Activated CD4-positive, alpha-beta memory T cell treated with anti-CD3 and anti-CD28 coated beads, Interleukin-2, amount 10 ng/mL, durations not matched to agents 7 days and 5 days (primary cell): ENCODE results near the gene HEXB. TPM values are rescaled to one million over a fixed set of nuclear protein-coding genes. Genes with fewer than 3 reads are reported as not detected.
"Not testable (repeated sequence)": the region's sequence is repeated elsewhere in the genome, so short reads cannot be mapped to it uniquely, and the experiment has no call there.

ENCODE experiments used
- CTCF ChIA-PET: fragments of 350-600 bp; sonication (Branson Sonifier 250); formaldehyde crosslinking; loops from one replicate; lab custom pipeline; 2021; ENCODE audit warnings: antibody characterized with exemption, inconsistent platforms; lab: Charles Lee
- POLR2A ChIA-PET: fragments of 350-600 bp; sonication (Branson Sonifier 250); formaldehyde crosslinking; loops from one replicate; lab custom pipeline; 2021; ENCODE audit warnings: antibody characterized with exemption; lab: Charles Lee
- DNase-seq: peaks from one replicate; pipeline ENCODE4 v3.0.0-alpha.2; 2020
- H3K27ac Mint-ChIP-seq: one replicate; pipeline ENCODE4 v1.8.0; 2021; ENCODE audit warnings: mild to moderate bottlenecking, mixed read lengths
- H3K27me3 Mint-ChIP-seq: one replicate; pipeline ENCODE4 v1.8.0; 2021; ENCODE audit warnings: mixed read lengths
- H3K36me3 Mint-ChIP-seq: one replicate; pipeline ENCODE4 v1.8.0; 2021; ENCODE audit warnings: low read depth, mixed read lengths
- H3K4me1 Mint-ChIP-seq: one replicate; pipeline ENCODE4 v1.8.0; 2021; ENCODE audit warnings: mixed read lengths
- H3K4me3 Mint-ChIP-seq: one replicate; pipeline ENCODE4 v1.8.0; 2021; ENCODE audit warnings: mild to moderate bottlenecking, mixed read lengths
- H3K9me3 Mint-ChIP-seq: one replicate; pipeline ENCODE4 v1.8.0; 2021; ENCODE audit warnings: mixed read lengths
- total RNA-seq, 2 experiments: library from RNA; stranded (reverse); gene quantifications; one replicate each; pipeline ENCODE4 v1.2.3, GENCODE V29; 2021

The HEXB gene
- total RNA-seq, 2 experiments from 2014 or later, result 86.7 to 87.6 TPM

DNA sequence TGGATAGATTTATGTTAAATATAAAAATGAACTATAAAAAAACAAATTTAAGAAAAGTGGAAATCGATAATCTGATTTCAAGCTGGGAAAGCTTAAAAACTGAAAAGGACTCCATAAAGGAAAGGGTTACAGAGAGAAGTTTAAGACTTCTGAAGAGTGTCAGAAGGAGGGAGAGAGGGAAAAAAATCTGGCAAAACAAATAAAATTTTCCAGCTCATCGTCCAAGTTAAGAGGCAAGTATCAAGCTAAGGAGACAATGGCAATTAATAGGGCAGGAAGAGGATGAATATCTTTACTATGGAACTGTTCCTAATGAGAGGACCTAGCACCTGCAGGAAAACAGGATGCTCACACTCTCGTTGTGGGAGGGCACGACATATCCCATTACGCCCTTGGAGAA, 20.5 kb upstream of the HEXB start:
- Mint-ChIP-seq H3K4me3 (no peak overlapping the region), H3K36me3 (no peaks in the 10 kb centered on the region), H3K27me3 (peaks cover 35% of the 10 kb centered on the region), H3K9me3 (no peaks in the 10 kb centered on the region), H3K27ac (no peak overlapping the region), H3K4me1 (no peaks in the 10 kb centered on the region)
- DNase-seq, result no peak
- CTCF ChIA-PET, result interaction anchor here (0.7 to 1.6 kb wide), 2 partner anchors 15 to 58 kb away, joined by 3 to 4 read pairs; no protein-coding TSS in a partner anchor
- POLR2A ChIA-PET, result interaction anchor here (0.6 kb wide), 1 partner anchor 774 kb away, joined by 3 read pairs; no protein-coding TSS in a partner anchor

DNA sequence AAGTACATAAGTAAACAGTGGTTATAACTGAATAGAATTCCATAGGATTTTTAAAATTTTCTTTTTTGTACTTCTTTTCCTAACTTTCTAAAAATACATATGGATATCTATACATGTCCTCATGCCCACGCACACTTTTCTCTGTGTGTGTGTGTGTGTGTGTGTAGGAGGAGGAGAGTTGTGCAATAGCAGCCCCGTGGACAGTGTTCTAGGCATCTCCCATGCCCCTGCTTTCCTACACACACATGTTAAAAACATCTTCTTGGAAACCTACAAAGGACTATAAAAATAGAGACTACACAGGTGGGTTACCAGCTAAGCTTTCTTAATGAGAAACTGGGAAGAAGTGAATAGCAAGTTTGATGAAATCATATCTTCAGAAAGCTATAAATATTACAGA, 19.8 kb upstream of the HEXB start:
- POLR2A ChIA-PET, result no interaction called here
- Mint-ChIP-seq H3K4me3 (no peak overlapping the region), H3K4me1 (no peaks in the 10 kb centered on the region), H3K36me3 (no peaks in the 10 kb centered on the region), H3K9me3 (no peaks in the 10 kb centered on the region), H3K27me3 (peaks cover 32% of the 10 kb centered on the region), H3K27ac (no peak overlapping the region)
- no peak for DNase-seq
- CTCF ChIA-PET, result interaction anchor here (0.6 to 1.6 kb wide), 2 partner anchors 16 to 25 kb away, joined by 3 to 4 read pairs; no protein-coding TSS in a partner anchor

DNA sequence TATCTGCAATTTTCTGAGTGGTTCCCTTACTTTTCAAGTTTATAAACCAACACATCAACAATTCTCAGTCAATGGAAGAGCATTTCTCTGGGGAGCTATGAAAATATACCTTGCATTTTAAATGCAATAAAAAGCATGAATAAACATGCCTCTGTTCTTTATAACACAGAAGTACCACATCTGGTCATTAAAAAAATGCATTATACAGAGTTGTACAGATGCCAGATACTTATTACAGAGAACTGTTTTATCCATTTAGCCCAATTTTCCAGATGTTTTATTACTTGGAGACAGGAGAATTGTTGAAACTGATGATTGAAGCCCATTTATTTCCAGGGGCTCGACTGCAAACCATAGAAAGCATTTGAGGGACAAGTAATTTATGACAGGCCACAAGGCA, 19.2 kb upstream of the HEXB start:
- H3K27ac Mint-ChIP-seq, result no peak overlapping the region
- DNase-seq, result no peak
- no peaks in the 10 kb centered on the region for H3K9me3 Mint-ChIP-seq
- H3K4me1 Mint-ChIP-seq, result no peaks in the 10 kb centered on the region
- ChIA-PET POLR2A (no interaction called here), CTCF (interaction anchor here (0.6 to 1.6 kb wide), 2 partner anchors 16 to 25 kb away, joined by 3 to 4 read pairs; no protein-coding TSS in a partner anchor)
- H3K27me3 Mint-ChIP-seq, result peaks cover 27% of the 10 kb centered on the region
- H3K4me3 Mint-ChIP-seq, result no peak overlapping the region
- no peaks in the 10 kb centered on the region for H3K36me3 Mint-ChIP-seq

GRCh38 chr5:74667396-74667795, 17.6 kb upstream of the HEXB start:
- Mint-ChIP-seq H3K27me3 (peaks cover 23% of the 10 kb centered on the region), H3K4me3 (no peak overlapping the region), H3K36me3 (no peaks in the 10 kb centered on the region), H3K4me1 (no peaks in the 10 kb centered on the region), H3K9me3 (no peaks in the 10 kb centered on the region), H3K27ac (no peak overlapping the region)
- POLR2A ChIA-PET, result no interaction called here
- CTCF ChIA-PET, result no interaction called here
- no peak for DNase-seq

- DNase-seq, result no peak
- Mint-ChIP-seq H3K36me3 (no peaks in the 10 kb centered on the region), H3K4me1 (no peaks in the 10 kb centered on the region), H3K27me3 (peaks cover 19% of the 10 kb centered on the region), H3K9me3 (no peaks in the 10 kb centered on the region), H3K4me3 (no peak overlapping the region), H3K27ac (no peak overlapping the region)
- POLR2A ChIA-PET, result no interaction called here
- CTCF ChIA-PET, result no interaction called here
Measured at GRCh38 chr5:74669821-74670220, 15.2 kb upstream of the HEXB start.

GRCh38 chr5:74670396-74671038, 14.5 kb upstream of the HEXB start:
- Mint-ChIP-seq H3K27me3 (peaks cover 20% of the 10 kb centered on the region), H3K4me3 (no peak overlapping the region)
- CTCF ChIA-PET, result no interaction called here

DNA sequence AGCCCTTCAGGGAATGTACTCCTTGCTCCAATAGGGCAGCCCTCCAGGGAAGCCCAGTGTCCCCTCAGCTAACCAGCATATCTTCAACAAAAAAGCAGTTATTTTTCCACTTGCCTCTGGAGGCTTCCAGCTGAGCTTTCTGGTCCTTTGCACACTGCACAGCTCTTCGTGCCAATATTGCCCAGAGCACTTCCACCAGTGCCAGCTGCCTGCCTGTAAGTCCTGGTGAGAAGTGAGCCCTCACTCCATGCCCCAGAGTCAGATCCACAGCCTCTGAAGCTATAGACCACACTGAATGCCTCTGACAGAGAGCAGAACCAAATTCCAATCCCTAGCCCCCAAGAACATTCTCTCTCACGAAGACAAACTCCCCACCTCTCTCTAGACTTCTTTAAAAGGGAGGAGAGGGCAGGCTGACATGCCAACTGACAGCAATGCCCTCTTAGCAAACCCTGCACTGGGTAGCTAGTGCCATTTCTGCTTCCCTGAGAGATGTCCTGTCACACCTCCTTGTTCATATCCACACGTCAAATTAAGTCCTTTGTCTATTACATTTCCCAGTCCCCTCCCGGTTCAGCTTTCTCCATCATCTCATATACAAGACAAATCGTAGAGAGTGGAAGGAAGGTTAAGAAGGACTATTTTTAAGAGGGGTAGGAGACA, 12.7 kb upstream of the HEXB start:
- no peaks in the 10 kb centered on the region for H3K4me1 Mint-ChIP-seq
- no peak overlapping the region for H3K27ac Mint-ChIP-seq
- no peak for DNase-seq
- no peaks in the 10 kb centered on the region for H3K9me3 Mint-ChIP-seq
- H3K36me3 Mint-ChIP-seq, result no peaks in the 10 kb centered on the region
- ChIA-PET CTCF (interaction anchor here (0.9 kb wide), 1 partner anchor 67 kb away, joined by 3 read pairs; no protein-coding TSS in a partner anchor), POLR2A (no interaction called here)
- no peak overlapping the region for H3K4me3 Mint-ChIP-seq
- H3K27me3 Mint-ChIP-seq, result peaks cover 20% of the 10 kb centered on the region

More at GRCh38 chr5:74670396-74671038, 14.5 kb upstream of the HEXB start:
- H3K36me3 Mint-ChIP-seq, result no peaks in the 10 kb centered on the region
- H3K27ac Mint-ChIP-seq, result no peak overlapping the region
- no peaks in the 10 kb centered on the region for H3K4me1 Mint-ChIP-seq
- no peaks in the 10 kb centered on the region for H3K9me3 Mint-ChIP-seq
- no peak for DNase-seq
- POLR2A ChIA-PET, result no interaction called here

DNA sequence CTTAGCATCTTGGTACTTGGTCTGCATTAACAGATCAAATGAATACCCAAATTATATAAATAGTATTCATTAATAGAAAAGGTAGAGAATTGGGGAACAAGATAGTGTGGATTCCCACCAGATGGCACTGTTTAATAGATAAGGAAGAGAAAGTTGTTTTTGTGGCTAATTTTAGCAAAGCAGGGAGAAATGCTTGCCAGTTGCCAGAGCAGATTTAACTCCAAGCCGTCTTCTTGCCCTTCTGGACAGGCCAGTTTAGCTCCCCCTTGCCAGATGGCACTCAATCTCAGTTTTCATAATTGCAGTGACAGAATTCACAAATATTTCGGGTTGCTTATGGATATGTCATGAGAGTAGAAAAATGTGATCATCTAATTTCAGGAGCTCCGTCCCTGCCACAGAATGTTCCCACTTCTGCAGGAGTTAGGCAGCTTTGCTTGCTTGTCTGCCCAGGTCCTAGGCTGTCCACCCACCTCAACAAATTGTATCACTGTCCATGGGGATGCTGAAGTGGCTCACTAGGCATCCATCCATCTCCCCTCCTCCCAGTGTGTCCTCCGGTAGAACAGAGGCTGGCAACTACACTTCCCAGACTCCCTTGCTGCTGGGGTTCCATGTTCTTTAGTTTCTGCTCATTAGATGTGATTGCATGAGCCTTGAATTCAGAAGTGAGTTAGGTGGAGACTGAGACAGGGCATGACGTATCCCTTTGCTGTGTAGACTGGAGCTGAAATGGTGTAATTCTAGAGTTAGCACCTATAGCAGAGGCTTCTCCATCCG, 11.8 kb upstream of the HEXB start:
- Mint-ChIP-seq H3K36me3 (no peaks in the 10 kb centered on the region), H3K9me3 (no peaks in the 10 kb centered on the region), H3K4me3 (no peak overlapping the region), H3K4me1 (no peaks in the 10 kb centered on the region), H3K27me3 (peaks cover 20% of the 10 kb centered on the region), H3K27ac (no peak overlapping the region)
- DNase-seq, result no peak
- ChIA-PET CTCF (interaction anchor here (0.9 to 1.0 kb wide), 4 partner anchors 33 to 230 kb away, joined by 3 to 4 read pairs (median 3); partner anchors contain the start of gene ENC1), POLR2A (no interaction called here)

DNA sequence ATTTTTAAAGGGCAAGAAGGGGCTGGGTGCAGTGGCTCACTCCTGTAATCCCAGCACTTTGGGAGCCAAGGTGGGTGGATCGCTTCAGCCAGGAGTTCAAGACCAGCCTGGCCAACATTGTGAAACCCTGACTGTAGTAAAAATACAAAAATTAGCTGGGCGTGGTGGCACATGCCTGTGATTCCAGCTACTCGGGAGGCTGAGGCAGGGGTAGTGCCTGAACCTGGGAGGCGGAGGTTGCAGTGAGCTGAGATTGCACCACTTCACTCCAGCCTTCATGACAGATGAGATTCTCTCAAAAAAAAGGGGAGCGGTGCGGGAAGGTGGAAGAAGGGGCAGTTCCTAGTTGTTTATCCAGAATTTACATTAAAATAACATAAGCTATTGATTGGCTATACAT, 8.6 kb upstream of the HEXB start:
- H3K4me1 Mint-ChIP-seq, CTCF ChIA-PET, H3K27ac Mint-ChIP-seq, H3K9me3 Mint-ChIP-seq, POLR2A ChIA-PET, DNase-seq, H3K4me3 Mint-ChIP-seq, H3K36me3 Mint-ChIP-seq: not testable (repeated sequence)
- peaks cover 30% of the 10 kb centered on the region for H3K27me3 Mint-ChIP-seq

- H3K27ac Mint-ChIP-seq, H3K9me3 Mint-ChIP-seq, DNase-seq, H3K4me1 Mint-ChIP-seq, H3K36me3 Mint-ChIP-seq, POLR2A ChIA-PET, H3K4me3 Mint-ChIP-seq: not testable (repeated sequence)
- peaks cover 30% of the 10 kb centered on the region for H3K27me3 Mint-ChIP-seq
- CTCF ChIA-PET, result interaction anchor here (0.6 kb wide), 2 partner anchors 60 to 764 kb away, joined by 3 read pairs; no protein-coding TSS in a partner anchor
Measured at GRCh38 chr5:74678123-74678522, 6.9 kb upstream of the HEXB start.

DNA sequence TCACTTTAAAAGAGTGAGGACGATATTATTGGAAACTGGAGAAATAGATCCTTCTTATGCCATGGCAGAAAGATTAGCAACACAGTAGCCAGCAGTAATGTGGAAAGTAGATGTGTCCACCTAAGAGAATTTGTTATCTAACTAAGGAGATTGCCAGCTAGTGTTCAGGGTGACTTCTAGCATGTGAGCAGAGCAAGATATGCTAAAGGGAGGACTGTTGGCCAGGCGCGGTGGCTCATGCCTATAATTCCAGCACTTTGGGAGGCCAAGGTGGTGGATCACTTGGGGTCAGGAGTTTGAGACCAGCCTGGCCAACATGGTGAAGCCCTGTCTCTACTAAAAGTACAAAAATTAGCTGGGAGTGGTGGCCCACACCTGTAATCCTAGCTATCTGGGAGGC, 5.7 kb upstream of the HEXB start:
- H3K36me3 Mint-ChIP-seq, POLR2A ChIA-PET, CTCF ChIA-PET, H3K4me3 Mint-ChIP-seq, H3K27ac Mint-ChIP-seq, H3K9me3 Mint-ChIP-seq, DNase-seq, H3K4me1 Mint-ChIP-seq: not testable (repeated sequence)
- H3K27me3 Mint-ChIP-seq, result peaks cover 26% of the 10 kb centered on the region

GRCh38 chr5:74679966-74680365, 5.1 kb upstream of the HEXB start:
- Mint-ChIP-seq H3K36me3 (no peaks in the 10 kb centered on the region), H3K27me3 (peaks cover 24% of the 10 kb centered on the region), H3K9me3 (no peaks in the 10 kb centered on the region), H3K27ac (no peak overlapping the region), H3K4me3 (no peak overlapping the region), H3K4me1 (peaks cover 3% of the 10 kb centered on the region)
- no peak for DNase-seq
- CTCF ChIA-PET, result no interaction called here
- POLR2A ChIA-PET, result no interaction called here
